K562 (cell line): Measurements from ENCODE around the gene MFAP5.

ENCODE experiments used
- ATF7 ChIP-seq: fragments of 450-650 bp; IDR thresholded peaks from 2 replicates; pipeline ENCODE4 v1.7.1; 2014; ENCODE audit warnings: mild to moderate bottlenecking, moderate library complexity
- ELF4 ChIP-seq: fragments of 450-650 bp; formaldehyde crosslinking; IDR thresholded peaks from 2 replicates; pipeline ENCODE4 v1.4.0; 2022; ENCODE audit warnings: missing genetic modification characterization
- FOXM1 ChIP-seq, 2 experiments: fragments of 450-650 bp in 1 of 2; sonication (generic) in 1 of 2; formaldehyde crosslinking in 1 of 2; IDR thresholded peaks; 2 replicates each; pipeline versions ENCODE4 v1.6.1 to v1.9.0; 2017 to 2022; ENCODE audit warnings: low read depth in 2 of 2, mild to moderate bottlenecking in 2 of 2, missing genetic modification reagents in 1 of 2, moderate library complexity in 1 of 2
- GABPB1 ChIP-seq: sonication (generic); formaldehyde crosslinking; IDR thresholded peaks from 2 replicates; pipeline ENCODE4 v1.8.0; 2022; ENCODE audit warnings: mild to moderate bottlenecking, missing genetic modification reagents
- GATA2 ChIP-seq: sonication (generic); formaldehyde crosslinking; IDR thresholded peaks from 2 replicates; pipeline ENCODE4 v1.4.0; 2020; ENCODE audit warnings: mild to moderate bottlenecking, missing genetic modification reagents
- HNRNPLL ChIP-seq: fragments of 200-400 bp; formaldehyde crosslinking; IDR thresholded peaks from 2 replicates; pipeline ENCODE4 v1.6.1; 2017; ENCODE audit warnings: low read length, low read depth, mild to moderate bottlenecking; ENCODE audit not compliant: poor library complexity, severe bottlenecking
- PHF21A ChIP-seq: fragments of 450-650 bp; IDR thresholded peaks from 2 replicates; pipeline ENCODE4 v1.6.1; 2017; ENCODE audit warnings: low read depth, borderline replicate concordance
- POLR2A ChIP-seq: fragments of 450-650 bp; conservative IDR thresholded peaks from 2 replicates; pipeline ENCODE4 v1.6.1; 2016
- RCOR1 ChIP-seq, 2 experiments: IDR thresholded peaks; 2 replicates each; pipeline ENCODE4 v1.6.1; 2012; ENCODE audit warnings: low read depth in 2 of 2, low read length in 2 of 2, borderline replicate concordance in 1 of 2, improper control_type of control experiment in 1 of 2
- SMC3 ChIP-seq: conservative IDR thresholded peaks from 2 replicates; pipeline ENCODE4 v1.6.1; 2011; ENCODE audit warnings: low read depth, low read length, improper control_type of control experiment; ENCODE audit not compliant: insufficient read depth
- TF ChIP-seq, protein P1 (sequence below): fragments of 450-650 bp; formaldehyde crosslinking; IDR thresholded peaks from 2 replicates; pipeline ENCODE4 v1.4.0; 2020; ENCODE audit warnings: mild to moderate bottlenecking, moderate library complexity
- TF ChIP-seq, protein P2 (sequence below): sonication (generic); formaldehyde crosslinking; IDR thresholded peaks from 2 replicates; pipeline ENCODE4 v1.8.0; 2023; ENCODE audit warnings: mild to moderate bottlenecking, missing genetic modification reagents
- TF ChIP-seq, protein P3 (sequence below), 2 experiments: fragments of 200-800 bp in 1 of 2; sonication (Bioruptor generic) in 1 of 2; sonication (generic) in 1 of 2; formaldehyde crosslinking in 1 of 2; IDR thresholded peaks in 1 of 2; conservative IDR thresholded peaks in 1 of 2; 2 replicates each; pipeline versions ENCODE4 v1.5.0 to v1.6.1; 2016 to 2020; ENCODE audit warnings: missing compliant biosample characterization in 1 of 2, missing genetic modification characterization in 1 of 2, missing genetic modification reagents in 1 of 2

DNA sequence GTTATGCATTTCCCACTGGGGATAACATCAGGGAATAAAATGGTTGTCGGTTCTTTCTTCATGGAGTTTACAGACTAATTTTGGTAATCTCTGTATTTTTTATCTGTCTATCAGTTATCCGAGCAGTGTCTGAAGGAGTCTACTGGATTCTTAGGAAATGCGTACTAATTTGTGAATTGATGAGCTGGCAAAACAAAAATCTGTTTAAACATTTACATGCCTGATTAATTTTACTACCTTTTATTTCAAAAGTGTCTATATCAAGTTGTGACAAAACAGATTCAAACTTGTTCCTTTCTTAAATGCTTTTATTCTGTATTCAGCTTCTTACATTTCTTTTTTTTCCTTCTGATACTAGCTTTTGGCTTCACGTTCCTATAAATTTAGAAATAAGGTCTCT is 39.5 kb upstream of the MFAP5 start:
- TF ChIP-seq ELF4 (no peak), ATF7 (no peak), HNRNPLL (no peak), FOXM1 (IDR thresholded peaks at IDR 0.05; ENCODE audit: low read depth) (no peak), FOXM1 (CRISPR knock-in tag; IDR thresholded peaks at IDR 0.05; ENCODE audit: low read depth) (no peak), RCOR1 (IDR thresholded peaks at IDR 0.05; ENCODE audit: borderline replicate concordance in 1 of 2, low read depth in 2 of 2, low read length in 2 of 2) (no peak), POLR2A (no peak), GATA2 (no peak), PHF21A (no peak), GABPB1 (CRISPR knock-in tag) (no peak), SMC3 (no peak)
- TF ChIP-seq, protein P1, sequence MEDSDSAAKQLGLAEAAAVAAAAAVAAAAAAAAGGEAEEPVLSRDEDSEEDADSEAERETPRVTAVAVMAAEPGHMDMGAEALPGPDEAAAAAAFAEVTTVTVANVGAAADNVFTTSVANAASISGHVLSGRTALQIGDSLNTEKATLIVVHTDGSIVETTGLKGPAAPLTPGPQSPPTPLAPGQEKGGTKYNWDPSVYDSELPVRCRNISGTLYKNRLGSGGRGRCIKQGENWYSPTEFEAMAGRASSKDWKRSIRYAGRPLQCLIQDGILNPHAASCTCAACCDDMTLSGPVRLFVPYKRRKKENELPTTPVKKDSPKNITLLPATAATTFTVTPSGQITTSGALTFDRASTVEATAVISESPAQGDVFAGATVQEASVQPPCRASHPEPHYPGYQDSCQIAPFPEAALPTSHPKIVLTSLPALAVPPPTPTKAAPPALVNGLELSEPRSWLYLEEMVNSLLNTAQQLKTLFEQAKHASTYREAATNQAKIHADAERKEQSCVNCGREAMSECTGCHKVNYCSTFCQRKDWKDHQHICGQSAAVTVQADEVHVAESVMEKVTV (CRISPR knock-in tag) = no peak
- TF ChIP-seq, protein P2, sequence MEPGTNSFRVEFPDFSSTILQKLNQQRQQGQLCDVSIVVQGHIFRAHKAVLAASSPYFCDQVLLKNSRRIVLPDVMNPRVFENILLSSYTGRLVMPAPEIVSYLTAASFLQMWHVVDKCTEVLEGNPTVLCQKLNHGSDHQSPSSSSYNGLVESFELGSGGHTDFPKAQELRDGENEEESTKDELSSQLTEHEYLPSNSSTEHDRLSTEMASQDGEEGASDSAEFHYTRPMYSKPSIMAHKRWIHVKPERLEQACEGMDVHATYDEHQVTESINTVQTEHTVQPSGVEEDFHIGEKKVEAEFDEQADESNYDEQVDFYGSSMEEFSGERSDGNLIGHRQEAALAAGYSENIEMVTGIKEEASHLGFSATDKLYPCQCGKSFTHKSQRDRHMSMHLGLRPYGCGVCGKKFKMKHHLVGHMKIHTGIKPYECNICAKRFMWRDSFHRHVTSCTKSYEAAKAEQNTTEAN (CRISPR knock-in tag) = no peak
- TF ChIP-seq, protein P3, sequence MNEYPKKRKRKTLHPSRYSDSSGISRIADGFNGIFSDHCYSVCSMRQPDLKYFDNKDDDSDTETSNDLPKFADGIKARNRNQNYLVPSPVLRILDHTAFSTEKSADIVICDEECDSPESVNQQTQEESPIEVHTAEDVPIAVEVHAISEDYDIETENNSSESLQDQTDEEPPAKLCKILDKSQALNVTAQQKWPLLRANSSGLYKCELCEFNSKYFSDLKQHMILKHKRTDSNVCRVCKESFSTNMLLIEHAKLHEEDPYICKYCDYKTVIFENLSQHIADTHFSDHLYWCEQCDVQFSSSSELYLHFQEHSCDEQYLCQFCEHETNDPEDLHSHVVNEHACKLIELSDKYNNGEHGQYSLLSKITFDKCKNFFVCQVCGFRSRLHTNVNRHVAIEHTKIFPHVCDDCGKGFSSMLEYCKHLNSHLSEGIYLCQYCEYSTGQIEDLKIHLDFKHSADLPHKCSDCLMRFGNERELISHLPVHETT (CRISPR knock-in tag; conservative IDR thresholded peaks at IDR 0.05 in 1 of 2, IDR thresholded peaks at IDR 0.05 in 1 of 2) = no peak
